MV-4-11 (cell line): ENCODE results near the gene TGFBR2.

Source experiments
- DNase-seq: peaks from one replicate; lab custom pipeline; 2025; lab: John Stamatoyannopoulos, UW

Gene TGFBR2

GRCh38 chr3:30637310-30638219 is 31.2 kb downstream of the TGFBR2 start:
- no peak for DNase-seq

GRCh38 chr3:30638685-30639412 is 32.4 kb downstream of the TGFBR2 start:
- DNase-seq = no peak

GRCh38 chr3:30639937-30640336 is 33.5 kb downstream of the TGFBR2 start:
- peak; percentile 69 for DNase-seq

- DNase-seq = peak; percentile 14
Measured at GRCh38 chr3:30640851-30641250, 34.5 kb downstream of the TGFBR2 start.

GRCh38 chr3:30641416-30642251 is 35.2 kb downstream of the TGFBR2 start:
- DNase-seq = peak; percentile 50

- DNase-seq = peak; percentile 81
Measured at GRCh38 chr3:30642849-30643361, 36.5 kb downstream of the TGFBR2 start.

GRCh38 chr3:30643763-30644462 is 37.5 kb downstream of the TGFBR2 start:
- peak; percentile 72 for DNase-seq

GRCh38 chr3:30644615-30645014 is 38.2 kb downstream of the TGFBR2 start:
- peak; percentile 83 for DNase-seq

GRCh38 chr3:30645077-30645476 is 38.7 kb downstream of the TGFBR2 start:
- DNase-seq = no peak

GRCh38 chr3:30646181-30646876 is 39.9 kb downstream of the TGFBR2 start:
- DNase-seq = peak; percentile 95

GRCh38 chr3:30646961-30647752 is 40.8 kb downstream of the TGFBR2 start:
- no peak for DNase-seq

- DNase-seq = no peak
Measured at GRCh38 chr3:30648670-30649357, 42.4 kb downstream of the TGFBR2 start.

- peak; percentile 94 for DNase-seq
Measured at GRCh38 chr3:30649572-30650318, 43.3 kb downstream of the TGFBR2 start.

- no peak for DNase-seq
Measured at GRCh38 chr3:30650348-30650995, 44.1 kb downstream of the TGFBR2 start.

GRCh38 chr3:30654269-30654668 is 47.9 kb downstream of the TGFBR2 start:
- DNase-seq = no peak

GRCh38 chr3:30655187-30655812 is 48.9 kb downstream of the TGFBR2 start:
- peak; percentile 77 for DNase-seq

- no peak for DNase-seq
Measured at GRCh38 chr3:30656624-30657141, 50.3 kb downstream of the TGFBR2 start.
